Measurements from ENCODE around the gene ABLIM2.

GRCh38 chr4:8114456-8115202, 44.0 kb downstream of the ABLIM2 start:
- no peak for TF ChIP-seq MYC (IDR thresholded peaks at IDR 0.05; ENCODE audit: borderline replicate concordance, low read length)
- no peak for TF ChIP-seq CTCF (IDR thresholded peaks at IDR 0.05)
- TF ChIP-seq POLR2A (IDR thresholded peaks at IDR 0.05; ENCODE audit: low read length): no peak
- TF ChIP-seq FOSB (CRISPR knock-in tag; IDR thresholded peaks at IDR 0.05): no peak
- no peak for TF ChIP-seq KDM1A (IDR thresholded peaks at IDR 0.05; ENCODE audit: low read depth)
